Left lung (tissue), 10 donors: ENCODE results near the gene DLG2. TPM values are rescaled to one million over a fixed set of nuclear protein-coding genes. Genes with fewer than 3 reads are reported as not detected.

Source experiments
- ATAC-seq: fragments of 200-7000 bp; cut with Tn5 transposase; one replicate; pipeline ENCODE4 v1.9.1; 2020; ENCODE audit warnings: moderate library complexity
- DNase-seq, 4 donors: peaks; one replicate each; pipeline ENCODE4 v3.0.0-alpha.2; 2013 to 2020
- H3K27ac ChIP-seq, 2 donors: fragments of 200-600 bp; sonication (generic) in 1 of 2; one replicate each; pipeline versions ENCODE4 v1.5.0 to v1.8.0; 2020 to 2021
- H3K27me3 ChIP-seq, 2 donors: fragments of 200-600 bp; sonication (generic) in 1 of 2; one replicate each; pipeline versions ENCODE4 v1.5.0 to v1.8.0; 2020 to 2021
- H3K36me3 ChIP-seq, 2 donors: fragments of 200-600 bp; sonication (generic) in 1 of 2; one replicate each; pipeline versions ENCODE4 v1.5.0 to v1.8.0; 2020 to 2021
- H3K4me1 ChIP-seq, 2 donors: fragments of 200-600 bp; one replicate each; pipeline ENCODE4 v1.8.0; 2021
- H3K4me3 ChIP-seq, 2 donors: fragments of 200-600 bp; sonication (generic) in 1 of 2; one replicate each; pipeline versions ENCODE4 v1.5.0 to v1.8.0; 2020 to 2021; ENCODE audit warnings: mild to moderate bottlenecking in 1 of 2
- H3K9me3 ChIP-seq, 2 donors: fragments of 200-600 bp; sonication (generic) in 1 of 2; one replicate each; pipeline versions ENCODE4 v1.5.0 to v1.8.0; 2020 to 2021
- CTCF ChIP-seq, 2 donors: fragments of 200-600 bp; sonication (generic) in 1 of 2; IDR thresholded peaks; one replicate each; pipeline versions ENCODE4 v1.5.0 to v1.8.0; 2021; ENCODE audit warnings: antibody characterized with exemption in 2 of 2
- intact Hi-C, 2 donors: fragments of 100-400 bp; cut with DNase I; formaldehyde crosslinking; loops; one replicate each; pipeline versions ENCODE4 v1.11.2 to v1.14.2; 2022
- polyA plus RNA-seq, 6 donors: library from polyadenylated mRNA; unstranded; fragments of 120-200 nt; gene quantifications; one replicate each; pipeline ENCODE4 v1.2.1, GENCODE V29; 2013; ENCODE audit not compliant: insufficient read length in 6 of 6
- total RNA-seq, 2 donors: library from RNA; stranded (reverse); fragmentation: NEBNext Ultra II Directional; extraction: Animal tissue kit (Norgen Biotek cat#: 25700); gene quantifications; one replicate each; pipeline ENCODE4 v1.2.1, GENCODE V29; 2021
- donor health status: DM: no; HTN: yes; CAD: no.
- donor health status: DM: no; HTN: no; CAD: no.

Gene DLG2
- total and polyA plus RNA-seq, 8 donors = 4.5 to 15.0 (median 8.6) TPM

- Histone ChIP-seq H3K4me3 (no peak overlapping the region), H3K27me3 (no peaks in the 10 kb centered on the region)
Measured at GRCh38 chr11:84965484-84965883, 661.7 kb downstream of the DLG2 start.

DNA sequence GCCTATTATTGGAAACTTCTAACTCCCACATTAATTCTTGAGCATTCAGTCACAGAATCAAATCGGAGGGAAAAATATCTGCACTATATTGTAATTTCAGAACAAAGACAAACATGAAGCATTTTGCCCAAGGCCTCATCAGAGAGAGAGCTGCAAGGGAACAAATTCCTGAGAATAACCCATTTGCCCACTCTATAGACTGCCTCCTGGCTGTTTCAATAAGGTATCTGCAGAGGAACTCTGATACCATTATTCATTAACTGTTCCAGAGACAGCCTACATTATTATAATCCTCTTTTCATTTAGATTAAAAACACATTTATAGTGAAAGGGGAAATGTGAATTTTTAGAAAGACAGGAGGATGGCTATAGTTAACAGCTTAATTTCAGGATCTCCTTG is 663.9 kb downstream of the DLG2 start:
- H3K36me3 ChIP-seq = no peaks in the 10 kb centered on the region
- H3K4me3 ChIP-seq = no peak overlapping the region
- no peak overlapping the region for H3K27ac ChIP-seq
- no peak for TF ChIP-seq CTCF (IDR thresholded peaks at IDR 0.05)
- H3K27me3 ChIP-seq = no peaks in the 10 kb centered on the region
- no peaks in the 10 kb centered on the region for H3K4me1 ChIP-seq
- DNase-seq (no peak), ATAC-seq (no peak)
- intact Hi-C loops = no loop called here
- H3K9me3 ChIP-seq = no peaks in the 10 kb centered on the region

More at GRCh38 chr11:84965484-84965883, 661.7 kb downstream of the DLG2 start:
- Histone ChIP-seq H3K27ac (no peak overlapping the region), H3K9me3 (peaks cover 0 to 8% of the 10 kb centered on the region in 2 donors), H3K4me1 (no peaks in the 10 kb centered on the region), H3K36me3 (no peaks in the 10 kb centered on the region)
- ATAC-seq (no peak), DNase-seq (no peak)
- TF ChIP-seq CTCF (IDR thresholded peaks at IDR 0.05) = no peak
- intact Hi-C loops = no loop called here

DNA sequence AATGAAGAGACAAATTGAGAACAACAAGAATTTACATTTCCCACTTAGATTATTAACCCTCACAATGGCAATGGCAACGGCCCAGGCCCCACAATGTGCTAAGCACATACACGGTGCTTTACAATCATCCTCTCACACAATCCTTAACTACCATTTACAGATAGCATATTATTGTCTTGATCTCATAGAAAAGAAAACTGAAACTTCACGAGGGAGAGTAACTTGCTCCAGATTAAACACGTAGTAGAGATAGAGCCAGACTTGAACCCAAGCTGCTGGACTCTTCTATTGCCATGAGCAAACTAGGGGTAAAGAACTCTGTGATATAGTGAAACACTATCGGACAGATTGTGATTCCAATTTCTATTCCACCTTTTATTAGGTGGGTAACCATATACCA is 665.1 kb downstream of the DLG2 start:
- no peak for TF ChIP-seq CTCF (IDR thresholded peaks at IDR 0.05)
- Histone ChIP-seq H3K36me3 (no peaks in the 10 kb centered on the region), H3K27me3 (no peaks in the 10 kb centered on the region), H3K4me3 (no peak overlapping the region), H3K27ac (no peak overlapping the region), H3K4me1 (no peaks in the 10 kb centered on the region), H3K9me3 (no peaks in the 10 kb centered on the region)
- intact Hi-C loops = no loop called here
- no peak for DNase-seq
- no peak for ATAC-seq

DNA sequence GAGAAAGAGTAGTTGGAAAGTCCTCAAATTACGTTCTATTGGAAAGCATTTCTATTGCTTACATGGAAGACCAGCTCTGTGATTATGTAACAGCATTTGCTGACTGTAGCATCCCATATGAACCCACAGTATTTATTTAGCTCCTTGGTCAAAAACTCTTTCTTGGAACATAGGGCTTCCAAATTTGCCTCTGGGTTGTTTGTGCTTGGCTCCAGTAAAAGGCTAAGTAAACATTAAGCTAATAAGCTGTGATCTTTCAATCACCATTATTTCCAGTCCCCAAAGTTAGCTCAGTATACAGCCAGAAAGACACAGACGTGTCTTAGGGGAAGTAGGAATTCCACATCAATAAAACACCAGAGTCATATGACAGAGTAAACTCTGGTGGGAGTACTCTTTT is 668.8 kb downstream of the DLG2 start:
- no peak for ATAC-seq

GRCh38 chr11:84950569-84951270 is 676.4 kb downstream of the DLG2 start:
- intact Hi-C loops = no loop called here

More for the DNA sequence above, 668.8 kb downstream of the DLG2 start:
- intact Hi-C loops = no loop called here
- Histone ChIP-seq H3K27me3 (no peaks in the 10 kb centered on the region), H3K36me3 (no peaks in the 10 kb centered on the region), H3K4me3 (no peak overlapping the region), H3K27ac (no peak overlapping the region), H3K9me3 (no peaks in the 10 kb centered on the region), H3K4me1 (no peaks in the 10 kb centered on the region)
- DNase-seq = no peak
- no peak for TF ChIP-seq CTCF (IDR thresholded peaks at IDR 0.05)

More at GRCh38 chr11:84950569-84951270, 676.4 kb downstream of the DLG2 start:
- DNase-seq (no peak), ATAC-seq (no peak)
- no peaks in the 10 kb centered on the region for H3K27me3 ChIP-seq
- H3K27ac ChIP-seq = no peak overlapping the region
- H3K4me3 ChIP-seq = no peak overlapping the region
- TF ChIP-seq CTCF (IDR thresholded peaks at IDR 0.05) = no peak
- no peaks in the 10 kb centered on the region for H3K4me1 ChIP-seq
- H3K36me3 ChIP-seq = no peaks in the 10 kb centered on the region
- H3K9me3 ChIP-seq = peaks cover 0 to 7% of the 10 kb centered on the region in 2 donors
